ENCODE data around the gene KNOP1. TPM values are rescaled to one million over a fixed set of nuclear protein-coding genes. Genes with fewer than 3 reads are reported as not detected.

Gene KNOP1
- total and polyA plus RNA-seq, 8 donors, result 4.4 to 13.9 (median 8.1) TPM

GRCh38 chr16:19703172-19703889, 14.7 kb downstream of the KNOP1 start:
- Histone ChIP-seq H3K4me1 (peaks cover 0 to 17% (median 7%) of the 10 kb centered on the region in 3 donors), H3K36me3 (peaks cover 0 to 16% (median 6%) of the 10 kb centered on the region in 3 donors), H3K4me3 (no peak overlapping the region), H3K27ac (no peak overlapping the region), H3K9me3 (no peaks in the 10 kb centered on the region), H3K27me3 (no peaks in the 10 kb centered on the region)
- TF ChIP-seq CTCF (IDR thresholded peaks at IDR 0.05), result no peak
- ATAC-seq (no peak), FAIRE-seq (no peak), DNase-seq (no peak)
- WGBS, 2 donors, result 94 to 96% methylated on average over 6 of the region's 6 CpGs
- intact Hi-C loops (cut with DNase I), result no loop called here

GRCh38 chr16:19701091-19701490, 16.9 kb downstream of the KNOP1 start:
- H3K4me1 ChIP-seq, result peaks cover 18 to 40% (median 20%) of the 10 kb centered on the region in 3 donors
- intact Hi-C loops (cut with DNase I), result no loop called here
- DNase-seq (no peak), FAIRE-seq (no peak), ATAC-seq (no peak)
- no peaks in the 10 kb centered on the region for H3K27me3 ChIP-seq
- TF ChIP-seq CTCF (IDR thresholded peaks at IDR 0.05), result no peak
- H3K27ac ChIP-seq, result peak overlapping the region in 2 of 4 donors; percentile 80 to 84
- peaks cover 0 to 12% (median 6%) of the 10 kb centered on the region in 3 donors for H3K36me3 ChIP-seq
- no peaks in the 10 kb centered on the region for H3K9me3 ChIP-seq
- H3K4me3 ChIP-seq, result no peak overlapping the region
- 90 to 93% methylated on average over 3 of the region's 3 CpGs for WGBS, 2 donors

- ATAC-seq, result peak in 3 of 4 donors; percentile 39 to 65 (median 44)
- FAIRE-seq, result no peak
- H3K4me1 ChIP-seq, result peaks cover 18 to 45% (median 21%) of the 10 kb centered on the region in 3 donors
Observed at GRCh38 chr16:19700319-19700781, 17.7 kb downstream of the KNOP1 start.

GRCh38 chr16:19699472-19699871, 18.6 kb downstream of the KNOP1 start:
- Histone ChIP-seq H3K4me1 (peaks cover 18 to 45% (median 21%) of the 10 kb centered on the region in 3 donors), H3K36me3 (peaks cover 0 to 6% (median 0%) of the 10 kb centered on the region in 3 donors)
- 97% methylated on average over 8 of the region's 8 CpGs for WGBS, 2 donors

More at GRCh38 chr16:19700319-19700781, 17.7 kb downstream of the KNOP1 start:
- intact Hi-C loops (cut with DNase I), result no loop called here
- no peak for TF ChIP-seq CTCF (IDR thresholded peaks at IDR 0.05)
- Histone ChIP-seq H3K4me3 (no peak overlapping the region), H3K27ac (peak overlapping the region in 2 of 4 donors; percentile 80 to 84), H3K36me3 (peaks cover 0 to 8% (median 6%) of the 10 kb centered on the region in 3 donors), H3K9me3 (no peaks in the 10 kb centered on the region), H3K27me3 (no peaks in the 10 kb centered on the region)
- DNase-seq, result peak in 1 of 6 donors; percentile 44
- WGBS, 2 donors, result 48 to 50% methylated on average over 6 of the region's 6 CpGs

More at GRCh38 chr16:19699472-19699871, 18.6 kb downstream of the KNOP1 start:
- Histone ChIP-seq H3K27ac (peak overlapping the region in 2 of 4 donors; percentile 80 to 84), H3K27me3 (no peaks in the 10 kb centered on the region), H3K4me3 (no peak overlapping the region), H3K9me3 (no peaks in the 10 kb centered on the region)
- no peak for TF ChIP-seq CTCF (IDR thresholded peaks at IDR 0.05)
- ATAC-seq (no peak), FAIRE-seq (no peak), DNase-seq (peak in 1 of 6 donors; percentile 7)
- intact Hi-C loops (cut with DNase I), result no loop called here

Measured in pancreas (tissue), 10 donors.